HG02610 (cell line): ENCODE results near the gene FBXL12.
"Not testable (repeated sequence)": the region's sequence is repeated elsewhere in the genome, so short reads cannot be mapped to it uniquely, and the experiment has no call there.

ENCODE experiments used
- ATAC-seq: cut with Tn5 transposase; IDR thresholded peaks from one replicate; pipeline ENCODE4 v1.9.1; 2021; ENCODE audit warnings: mild to moderate bottlenecking, moderate library complexity; ENCODE audit not compliant: unreplicated experiment

The FBXL12 gene

DNA sequence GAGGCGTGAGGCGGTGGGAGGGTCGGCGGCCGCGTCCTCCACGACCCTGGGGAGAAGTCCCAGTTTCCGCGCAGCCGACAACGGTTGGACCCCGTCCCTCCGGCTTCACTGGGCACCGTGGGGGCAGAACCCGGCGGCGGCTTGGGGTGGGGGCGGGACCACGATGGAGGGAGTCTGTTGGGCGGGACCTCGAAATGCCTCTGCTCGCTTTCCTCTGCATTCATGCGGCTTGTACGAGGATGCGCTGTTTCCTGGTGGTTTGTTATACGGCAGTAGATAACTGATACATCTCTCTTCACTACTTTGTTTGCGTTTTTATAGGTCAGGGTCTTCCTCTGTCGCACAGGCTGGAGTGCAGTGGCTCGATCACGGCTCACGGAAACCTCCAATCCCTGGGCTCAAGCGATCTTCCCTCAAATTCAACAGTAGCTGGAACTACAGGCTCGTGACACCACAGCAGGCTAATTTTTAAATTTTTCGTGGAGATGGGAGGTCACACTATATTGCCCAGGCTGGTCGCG, 25.7 kb downstream of the FBXL12 start:
- ATAC-seq, result no peak

DNA sequence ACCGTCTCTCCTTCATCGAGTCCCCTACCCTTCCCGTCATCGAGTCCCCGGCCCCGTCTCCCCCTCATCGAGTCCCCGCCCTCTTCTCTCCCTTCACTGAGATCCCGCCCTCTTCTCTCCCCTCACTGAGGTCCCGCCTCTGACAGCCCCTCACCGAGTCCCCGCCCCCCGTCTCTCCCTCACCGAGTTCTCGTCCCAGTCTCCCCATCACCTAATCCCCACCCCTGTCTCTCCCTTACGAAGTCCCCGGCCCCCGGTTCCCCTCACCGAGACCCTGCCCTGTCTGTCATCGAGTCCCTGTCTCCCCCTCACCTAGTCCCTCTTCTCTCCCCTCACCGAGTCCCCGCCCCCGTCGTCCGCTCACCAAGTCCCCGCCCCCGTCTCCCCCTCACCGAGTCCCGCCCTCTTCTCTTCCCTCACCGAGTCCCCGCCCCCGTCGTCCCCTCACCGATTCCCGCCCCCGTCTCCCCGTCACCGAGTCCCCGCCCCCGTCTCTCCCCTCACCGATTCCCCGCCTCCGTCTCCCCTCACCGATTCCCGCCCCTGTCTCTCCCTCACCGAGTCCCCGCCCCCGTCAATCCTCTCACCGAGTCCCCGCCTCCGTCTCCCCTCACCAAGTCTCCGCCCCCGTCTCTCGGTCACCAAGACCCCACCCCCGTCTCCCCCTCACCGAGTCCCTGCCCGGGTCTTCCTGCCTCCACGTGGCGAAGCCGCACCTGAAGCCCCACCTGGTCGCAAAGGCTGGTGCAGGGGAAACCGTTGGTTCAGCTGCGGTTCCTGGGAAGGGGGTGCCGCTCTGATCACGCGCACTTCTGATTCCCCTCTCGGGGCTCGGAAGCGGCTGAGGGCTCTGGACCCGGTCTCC, 26.4 kb downstream of the FBXL12 start:
- peak; percentile 38 for ATAC-seq

DNA sequence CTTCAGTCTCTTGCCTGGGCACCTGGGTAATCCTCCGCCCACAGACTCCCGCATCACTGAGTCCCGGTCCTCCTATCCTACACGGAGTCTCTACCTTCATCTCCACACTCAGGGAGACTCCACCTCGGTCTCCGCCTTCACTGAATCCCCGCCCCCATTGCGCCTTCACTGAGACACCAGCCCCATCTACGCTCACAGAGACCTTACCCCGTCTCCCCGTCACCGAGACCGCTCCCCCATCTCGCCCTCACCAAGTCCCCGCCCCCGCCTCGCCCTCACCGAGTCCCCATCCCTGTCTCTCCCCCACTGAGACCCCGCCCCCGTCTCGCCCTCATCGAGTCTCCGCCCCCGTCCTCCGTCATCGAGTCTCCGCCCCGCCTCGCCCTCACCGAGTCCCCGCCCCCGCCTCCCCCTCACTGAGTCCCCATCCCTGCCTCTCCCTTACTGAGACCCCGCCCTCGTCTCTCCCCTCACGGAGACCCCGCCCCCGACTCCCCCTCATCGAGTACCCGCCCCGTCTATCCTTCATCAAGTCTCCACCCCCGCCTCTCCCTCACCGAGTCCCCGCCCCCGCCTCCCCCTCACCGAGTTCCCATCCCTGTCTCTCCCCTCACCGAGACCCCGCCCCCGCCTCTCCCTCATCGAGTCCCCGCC, 27.2 kb downstream of the FBXL12 start:
- peak; percentile 36 for ATAC-seq

DNA sequence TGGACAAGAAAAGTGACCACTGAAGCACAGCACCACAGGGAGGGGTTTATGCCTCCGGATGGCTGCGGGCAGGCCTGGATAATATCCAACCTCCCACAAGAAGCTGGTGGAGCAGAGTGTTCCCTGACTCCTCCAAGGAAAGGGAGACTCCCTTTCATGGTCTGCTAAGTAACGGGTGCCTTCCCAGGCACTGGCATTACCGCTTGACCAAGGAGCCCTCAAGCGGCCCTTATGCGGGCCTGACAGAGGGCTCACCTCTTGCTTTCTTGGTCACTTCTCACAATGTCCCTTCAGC, 27.9 kb downstream of the FBXL12 start:
- not testable (repeated sequence) for ATAC-seq

DNA sequence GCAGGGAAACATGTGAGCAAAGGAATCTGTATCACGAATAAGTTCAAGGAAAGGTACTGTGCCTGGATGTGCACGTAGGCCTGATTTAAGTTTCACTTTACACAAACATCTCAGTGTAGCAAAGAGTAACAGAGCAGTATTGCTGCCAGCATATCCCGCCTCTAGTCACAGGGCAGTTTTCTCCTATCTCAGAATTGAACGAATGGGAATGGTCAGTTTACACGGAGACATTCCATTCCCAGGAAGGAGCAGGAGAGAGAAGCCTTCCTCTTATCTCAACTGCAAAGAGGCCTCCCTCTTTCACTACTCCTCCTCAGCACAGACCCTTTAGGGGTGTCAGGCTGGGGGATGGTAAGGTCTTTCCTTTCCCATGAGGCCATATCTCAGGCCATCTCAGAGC, 29.3 kb downstream of the FBXL12 start:
- ATAC-seq, result not testable (repeated sequence)

DNA sequence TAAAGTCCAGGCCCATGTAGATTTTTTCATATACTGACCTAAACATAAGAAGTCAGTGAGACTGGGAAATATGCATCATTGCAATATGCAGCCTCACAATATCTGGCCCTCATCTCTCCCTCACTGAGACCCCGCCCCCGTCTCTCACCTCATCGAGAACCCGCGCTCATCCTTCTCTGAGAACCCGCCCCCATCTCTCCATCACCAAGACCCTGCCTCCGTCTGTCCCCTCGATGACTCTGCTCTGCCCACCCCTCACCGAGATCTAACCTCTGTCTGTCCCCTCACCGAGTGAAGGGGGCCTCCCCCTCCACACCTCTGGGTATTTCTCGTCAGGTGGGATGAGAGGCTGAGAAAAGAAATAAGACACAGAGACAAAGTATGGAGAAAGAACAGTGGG, 29.8 kb downstream of the FBXL12 start:
- ATAC-seq, result no peak

DNA sequence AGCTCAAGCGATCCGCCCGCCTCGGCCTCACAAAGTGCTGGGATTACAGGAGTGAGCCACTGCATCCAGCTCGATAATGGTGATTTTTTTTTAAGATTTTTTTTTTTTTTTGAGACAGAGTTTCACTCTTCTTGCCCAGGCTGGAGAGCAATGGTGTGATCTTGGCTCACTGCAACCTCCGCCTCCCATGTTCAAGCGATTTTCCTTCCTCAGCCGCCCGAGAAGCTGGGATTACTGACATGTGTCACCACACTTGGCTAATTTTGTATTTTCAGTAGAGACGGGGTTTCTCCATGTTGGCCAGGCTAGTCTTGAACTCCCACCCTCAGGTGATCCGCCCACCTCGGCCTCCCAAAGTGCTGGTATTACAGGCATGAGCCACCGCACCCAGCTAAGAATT, 30.3 kb downstream of the FBXL12 start:
- ATAC-seq, result not testable (repeated sequence)

DNA sequence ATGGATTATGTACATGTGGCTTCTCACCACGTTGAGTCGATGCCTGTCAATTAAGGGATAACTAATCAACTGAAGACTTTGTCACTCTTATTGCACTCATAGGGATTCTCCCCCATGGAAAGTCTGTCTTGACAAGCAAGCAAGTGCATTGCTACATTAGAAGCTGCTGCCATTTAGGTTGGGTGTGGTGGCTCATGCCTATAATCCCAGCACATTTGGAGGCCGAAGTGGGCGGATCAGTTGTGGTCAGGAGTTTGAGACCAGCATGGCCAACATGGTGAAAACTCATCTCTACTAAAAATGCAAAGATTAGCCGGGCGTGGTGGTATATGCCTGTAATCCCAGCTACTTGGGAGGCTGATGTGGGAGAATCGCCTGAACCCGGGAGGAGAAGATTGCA, 32.1 kb downstream of the FBXL12 start:
- ATAC-seq, result no peak

DNA sequence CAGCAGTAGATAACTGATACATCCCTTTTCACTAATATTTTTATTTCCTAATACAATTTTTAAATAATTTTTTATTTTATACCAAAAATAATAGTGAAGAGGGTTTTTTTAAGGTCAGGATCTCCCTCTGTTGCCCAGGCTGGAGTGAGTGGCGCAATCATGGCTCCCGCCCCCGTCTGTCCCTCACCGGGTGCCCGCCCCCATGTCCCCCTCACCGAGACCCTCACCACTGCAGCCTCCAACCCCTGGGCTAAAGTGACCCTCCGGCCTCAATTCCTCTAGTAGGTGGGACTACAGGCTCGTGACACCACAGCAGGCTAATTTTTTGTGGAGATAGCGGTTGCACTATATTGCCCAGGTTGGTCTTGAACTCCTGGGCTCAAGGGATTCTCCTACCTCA, 32.5 kb downstream of the FBXL12 start:
- no peak for ATAC-seq

DNA sequence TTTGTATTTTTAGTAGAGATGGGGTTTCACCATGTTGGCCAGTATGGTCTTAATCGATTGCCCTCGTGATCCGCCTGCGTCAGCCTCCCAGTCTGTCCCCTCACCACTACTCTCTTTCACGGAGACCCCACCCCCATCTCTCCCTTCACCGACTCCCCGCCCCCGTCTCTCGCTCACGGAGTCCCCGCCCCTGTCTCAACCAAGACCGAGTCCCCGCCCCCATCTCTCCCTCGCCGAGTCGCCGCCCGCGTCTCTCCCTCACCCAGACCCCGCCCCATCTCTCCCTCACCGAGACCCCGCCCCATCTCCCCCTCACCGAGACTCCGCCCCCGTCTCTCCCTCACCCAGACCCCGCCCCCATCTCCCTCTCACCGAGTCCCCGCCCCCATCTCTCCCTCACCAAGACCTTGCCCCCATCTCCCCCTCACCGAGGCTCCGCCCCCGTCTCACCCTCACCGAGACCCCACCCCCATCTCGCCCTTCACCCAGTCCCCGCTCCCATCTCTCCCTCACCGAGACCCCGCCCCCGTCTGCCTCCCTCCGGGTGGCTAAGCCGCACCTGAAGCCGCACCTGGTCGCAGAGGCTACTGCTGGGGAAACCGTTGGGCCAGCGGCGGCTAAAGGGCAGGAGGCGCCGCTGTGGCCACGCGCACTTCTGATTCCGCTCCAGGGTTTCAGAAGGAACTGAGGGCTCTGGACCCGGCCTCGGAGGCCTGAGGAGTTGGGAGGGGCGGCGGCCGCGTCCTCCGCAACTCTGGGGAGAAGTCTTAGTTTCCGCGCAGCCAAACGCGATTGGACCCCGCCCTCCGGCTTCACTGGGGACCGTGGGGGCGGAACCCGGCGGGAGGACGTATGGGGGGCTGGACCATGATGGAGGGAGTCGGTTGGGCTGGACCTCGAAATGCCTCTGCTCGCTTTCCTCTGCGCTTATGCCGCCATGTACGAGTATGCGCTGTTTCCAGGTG, 33.2 kb downstream of the FBXL12 start:
- ATAC-seq, result peak; percentile 58

DNA sequence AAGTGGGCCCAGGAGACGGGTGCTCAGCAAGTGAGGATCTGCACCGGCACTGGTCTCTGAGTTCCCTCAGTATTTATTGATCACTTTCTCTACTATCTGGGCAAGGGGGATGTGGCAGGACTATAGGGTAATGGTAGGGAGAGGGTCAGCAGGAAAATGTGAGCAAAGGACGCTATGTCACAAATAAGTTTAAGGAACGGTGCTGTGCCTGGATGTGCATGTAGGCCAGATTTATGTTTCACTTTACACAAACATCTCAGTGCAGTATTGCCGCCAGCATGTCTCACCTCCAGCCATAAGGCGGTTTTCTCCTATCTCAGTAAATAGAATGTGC, 34.7 kb downstream of the FBXL12 start:
- not testable (repeated sequence) for ATAC-seq

DNA sequence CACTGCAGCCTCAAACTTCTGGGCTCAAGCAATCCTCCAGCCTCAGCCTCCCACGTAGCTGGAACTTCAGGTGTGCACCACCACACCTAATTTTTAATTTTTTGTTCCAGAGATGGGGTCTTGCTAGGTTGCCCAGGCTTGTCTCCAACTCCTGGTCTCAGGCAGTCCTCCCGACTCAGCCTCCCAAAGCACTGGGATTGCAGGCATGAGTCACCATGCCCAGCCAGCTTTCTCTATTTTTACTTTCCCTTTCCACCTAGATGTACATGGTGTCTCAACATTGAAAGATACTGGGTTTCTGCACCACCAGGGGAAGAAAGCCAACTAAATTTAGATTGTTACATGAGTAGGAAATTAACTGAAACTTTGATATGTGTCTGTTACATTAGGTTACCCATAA, 36.5 kb downstream of the FBXL12 start:
- no peak for ATAC-seq

DNA sequence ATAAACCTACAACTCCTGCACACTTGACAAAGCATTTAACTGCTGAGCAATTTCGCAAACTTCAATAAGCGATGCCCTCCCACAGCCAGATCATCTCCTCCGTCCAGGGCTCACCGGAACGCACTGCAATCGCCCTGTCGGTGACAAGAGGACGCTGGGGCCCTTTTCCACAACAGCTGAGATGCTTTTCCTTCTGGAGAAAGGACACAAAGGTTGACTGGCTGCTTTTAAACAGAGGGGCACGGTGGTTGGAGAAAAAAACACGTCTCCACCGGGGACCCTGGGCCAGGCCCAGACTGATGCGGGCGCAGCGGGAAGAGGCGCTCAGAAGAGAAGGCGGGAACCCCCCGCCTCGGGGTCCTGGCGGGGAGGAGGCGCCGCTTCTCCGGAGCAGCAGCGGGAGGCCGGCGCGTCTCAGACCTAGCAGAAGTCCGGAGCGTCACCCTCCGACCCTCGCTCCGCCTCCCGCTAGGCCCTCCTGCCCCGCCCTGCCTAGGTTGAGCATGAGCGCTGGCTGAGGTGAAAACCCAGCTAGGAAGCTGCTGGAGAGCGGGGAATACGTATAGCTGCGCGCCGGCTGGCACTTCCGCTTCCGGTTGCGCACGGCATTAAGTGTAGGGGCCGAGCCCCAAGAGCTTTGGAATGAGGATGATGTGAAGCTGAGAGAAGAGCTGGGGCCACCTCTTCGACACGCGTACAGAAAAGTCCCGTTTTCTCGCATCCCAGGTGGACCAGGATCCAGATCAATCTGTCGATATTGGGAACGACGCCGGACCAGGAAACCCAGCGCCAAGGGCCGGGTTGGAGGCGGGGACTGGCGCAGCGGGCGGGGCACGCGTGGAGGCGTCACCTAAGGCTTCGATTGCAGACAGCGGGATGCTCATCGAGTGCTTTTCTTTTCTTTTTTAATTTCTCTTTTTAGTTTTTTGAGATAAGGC, 50.4 kb downstream of the FBXL12 start, which contains the start of gene ZNF846:
TSS of gene ZNF846 (minus strand) at position 564 of the 938 bp plus-strand sequence. CDS start 3,788 bp downstream, outside the sequence.
- ATAC-seq, result peak; percentile 97
